Parathyroid adenoma (tissue), 2 donors: ENCODE measurements around the gene LINS1.

Experiments
- H2AFZ ChIP-seq: fragments of 300-600 bp; sonication (generic); one replicate; pipeline ENCODE4 v1.7.0; 2017; ENCODE audit warnings: antibody characterized with exemption, mild to moderate bottlenecking
- H3K27ac ChIP-seq: fragments of 300-600 bp; sonication (generic); one replicate; pipeline ENCODE4 v1.7.0; 2017
- H3K27me3 ChIP-seq: fragments of 300-600 bp; sonication (generic); one replicate; pipeline ENCODE4 v1.7.0; 2017; ENCODE audit warnings: low read length; ENCODE audit not compliant: control insufficient read depth, insufficient read depth
- H3K36me3 ChIP-seq: fragments of 300-600 bp; sonication (generic); one replicate; pipeline ENCODE4 v1.7.0; 2017; ENCODE audit warnings: low read length; ENCODE audit not compliant: control insufficient read depth, insufficient read depth
- H3K4me1 ChIP-seq: fragments of 300-600 bp; sonication (generic); one replicate; pipeline ENCODE4 v1.7.0; 2017; ENCODE audit warnings: control low read depth
- H3K4me2 ChIP-seq: fragments of 300-600 bp; sonication (generic); one replicate; pipeline ENCODE4 v1.7.0; 2017; ENCODE audit warnings: low read length
- H3K4me3 ChIP-seq: fragments of 300-600 bp; sonication (generic); one replicate; pipeline ENCODE4 v1.7.0; 2017; ENCODE audit warnings: low read depth, low read length
- H3K79me2 ChIP-seq: fragments of 300-600 bp; sonication (generic); one replicate; pipeline ENCODE4 v1.7.0; 2017; ENCODE audit warnings: control low read depth
- H3K9ac ChIP-seq: fragments of 300-600 bp; sonication (generic); one replicate; pipeline ENCODE4 v1.7.0; 2017; ENCODE audit warnings: mild to moderate bottlenecking
- H3K9me3 ChIP-seq: fragments of 300-600 bp; sonication (generic); one replicate; pipeline ENCODE4 v1.7.0; 2017; ENCODE audit warnings: low read length; ENCODE audit not compliant: control insufficient read depth
- CTCF ChIP-seq: fragments of 300-600 bp; sonication (generic); IDR thresholded peaks from one replicate; pipeline ENCODE4 v1.7.0; 2017; ENCODE audit warnings: antibody characterized with exemption, mild to moderate bottlenecking
- donor health status: primary hyperparathyroidism.

Gene LINS1

GRCh38 chr15:100580414-100580813 lies 21.6 kb downstream of the LINS1 start:
- Histone ChIP-seq H3K9ac (no peak overlapping the region), H3K4me1 (no peaks in the 10 kb centered on the region), H3K9me3 (no peaks in the 10 kb centered on the region), H3K36me3 (no peaks in the 10 kb centered on the region), H3K4me3 (no peak overlapping the region), H3K4me2 (no peak overlapping the region), H3K79me2 (no peaks in the 10 kb centered on the region), H2AFZ (no peak overlapping the region), H3K27ac (no peak overlapping the region), H3K27me3 (no peaks in the 10 kb centered on the region)
- no peak for TF ChIP-seq CTCF

GRCh38 chr15:100573526-100573925 lies 28.5 kb downstream of the LINS1 start:
- Histone ChIP-seq H3K79me2 (no peaks in the 10 kb centered on the region), H3K9me3 (no peaks in the 10 kb centered on the region), H3K27ac (no peak overlapping the region), H3K36me3 (no peaks in the 10 kb centered on the region), H3K4me2 (no peak overlapping the region), H2AFZ (no peak overlapping the region), H3K4me3 (no peak overlapping the region), H3K27me3 (no peaks in the 10 kb centered on the region), H3K9ac (no peak overlapping the region), H3K4me1 (no peaks in the 10 kb centered on the region)
- no peak for TF ChIP-seq CTCF

- Histone ChIP-seq H3K79me2 (no peaks in the 10 kb centered on the region), H3K4me3 (no peak overlapping the region), H3K27me3 (no peaks in the 10 kb centered on the region), H3K27ac (no peak overlapping the region), H3K9ac (no peak overlapping the region), H3K4me2 (no peak overlapping the region), H3K4me1 (no peaks in the 10 kb centered on the region), H3K36me3 (no peaks in the 10 kb centered on the region), H3K9me3 (no peaks in the 10 kb centered on the region), H2AFZ (no peak overlapping the region)
- TF ChIP-seq CTCF = peak; percentile 42
Observed at GRCh38 chr15:100572362-100572983, 29.5 kb downstream of the LINS1 start.

GRCh38 chr15:100571592-100572167 lies 30.3 kb downstream of the LINS1 start:
- no peaks in the 10 kb centered on the region for H3K27me3 ChIP-seq
- H3K9me3 ChIP-seq = no peaks in the 10 kb centered on the region
- no peak overlapping the region for H3K4me2 ChIP-seq
- no peak overlapping the region for H3K9ac ChIP-seq
- H3K79me2 ChIP-seq = no peaks in the 10 kb centered on the region
- no peak for TF ChIP-seq CTCF
- no peak overlapping the region for H3K27ac ChIP-seq
- no peak overlapping the region for H3K4me3 ChIP-seq
- no peaks in the 10 kb centered on the region for H3K4me1 ChIP-seq
- no peak overlapping the region for H2AFZ ChIP-seq
- no peaks in the 10 kb centered on the region for H3K36me3 ChIP-seq

- Histone ChIP-seq H3K4me2 (no peak overlapping the region), H3K79me2 (no peaks in the 10 kb centered on the region), H3K9me3 (no peaks in the 10 kb centered on the region), H3K27ac (no peak overlapping the region), H2AFZ (no peak overlapping the region), H3K4me1 (no peaks in the 10 kb centered on the region), H3K4me3 (no peak overlapping the region), H3K9ac (no peak overlapping the region), H3K36me3 (no peaks in the 10 kb centered on the region), H3K27me3 (no peaks in the 10 kb centered on the region)
- no peak for TF ChIP-seq CTCF
Observed at GRCh38 chr15:100570735-100571313, 31.2 kb downstream of the LINS1 start.
